Liver (tissue), 9 donors: ENCODE results near the gene MTG1. TPM values are rescaled to one million over a fixed set of nuclear protein-coding genes. Genes with fewer than 3 reads are reported as not detected.
"Not testable (repeated sequence)": the region's sequence is repeated elsewhere in the genome, so short reads cannot be mapped to it uniquely, and the experiment has no call there.

Experiments used
- DNase-seq: peaks from one replicate; pipeline ENCODE4 v3.0.0-alpha.2; 2017; ENCODE audit warnings: low spot score
- H3K27ac ChIP-seq, 2 donors: one replicate each; pipeline ENCODE4 v1.7.0; 2013; ENCODE audit warnings: inconsistent platforms in 2 of 2, low read length in 2 of 2, control low read depth in 1 of 2, low read depth in 1 of 2, mild to moderate bottlenecking in 1 of 2
- H3K27me3 ChIP-seq, 4 donors: one replicate each; pipeline versions ENCODE4 v1.6.1 to v1.7.0; 2013; ENCODE audit warnings: low read length in 3 of 4, inconsistent platforms in 1 of 4, mild to moderate bottlenecking in 1 of 4, moderate library complexity in 1 of 4; ENCODE audit not compliant: control insufficient read depth in 4 of 4, insufficient read depth in 4 of 4
- H3K36me3 ChIP-seq, 4 donors: one replicate each; pipeline versions ENCODE4 v1.6.1 to v1.7.0; 2013; ENCODE audit warnings: low read length in 3 of 4, mild to moderate bottlenecking in 3 of 4, low read depth in 1 of 4, moderate library complexity in 1 of 4; ENCODE audit not compliant: control insufficient read depth in 4 of 4, insufficient read depth in 3 of 4
- H3K4me1 ChIP-seq, 4 donors: one replicate each; pipeline versions ENCODE4 v1.6.1 to v1.7.0; 2013; ENCODE audit warnings: low read length in 3 of 4, mild to moderate bottlenecking in 3 of 4, moderate library complexity in 1 of 4; ENCODE audit not compliant: control insufficient read depth in 4 of 4, insufficient read depth in 4 of 4
- H3K4me3 ChIP-seq, 3 donors: one replicate each; pipeline versions ENCODE4 v1.6.1 to v1.7.0; 2013; ENCODE audit warnings: low read length in 3 of 3, control low read depth in 1 of 3, low read depth in 1 of 3, mild to moderate bottlenecking in 1 of 3
- H3K9ac ChIP-seq, 2 donors: one replicate each; pipeline ENCODE4 v1.7.0; 2013; ENCODE audit warnings: low read length in 2 of 2, mild to moderate bottlenecking in 2 of 2, moderate library complexity in 2 of 2, control low read depth in 1 of 2, low read depth in 1 of 2
- H3K9me3 ChIP-seq, 4 donors: one replicate each; pipeline versions ENCODE4 v1.6.1 to v1.7.0; 2013; ENCODE audit warnings: low read length in 3 of 4; ENCODE audit not compliant: control insufficient read depth in 4 of 4
- CTCF ChIP-seq: fragments of 150-350 bp; IDR thresholded peaks from 2 replicates; pipeline ENCODE4 v1.5.1; 2017; ENCODE audit warnings: improper control_type of control experiment, low read depth, low read length; ENCODE audit not compliant: missing input control
- EGR1 ChIP-seq, 2 donors: IDR thresholded peaks; 2 replicates each; pipeline ENCODE4 v1.6.1; 2016 to 2018; ENCODE audit warnings: antibody characterized with exemption in 2 of 2, low read depth in 2 of 2
- FOXA1 ChIP-seq: IDR thresholded peaks from 2 replicates; pipeline ENCODE4 v1.6.1; 2016; ENCODE audit warnings: antibody characterized with exemption
- FOXA2 ChIP-seq: IDR thresholded peaks from 2 replicates; pipeline ENCODE4 v1.6.1; 2016; ENCODE audit warnings: antibody characterized with exemption
- HNF4A ChIP-seq, 2 donors: conservative IDR thresholded peaks; 2 replicates each; pipeline ENCODE4 v1.6.1; 2016; ENCODE audit warnings: antibody characterized with exemption in 2 of 2, mild to moderate bottlenecking in 2 of 2
- HNF4G ChIP-seq: IDR thresholded peaks from 2 replicates; pipeline ENCODE4 v1.6.1; 2016; ENCODE audit warnings: antibody characterized with exemption
- NR2F2 ChIP-seq: IDR thresholded peaks from 2 replicates; pipeline ENCODE4 v1.6.1; 2016; ENCODE audit warnings: antibody characterized with exemption
- REST ChIP-seq: IDR thresholded peaks from 2 replicates; pipeline ENCODE4 v1.6.1; 2016; ENCODE audit warnings: antibody characterized with exemption, mild to moderate bottlenecking
- RXRA ChIP-seq, 2 donors: IDR thresholded peaks; 2 replicates each; pipeline ENCODE4 v1.6.1; 2017 to 2018; ENCODE audit warnings: antibody characterized with exemption in 2 of 2, mild to moderate bottlenecking in 1 of 2
- TAF1 ChIP-seq: conservative IDR thresholded peaks from 2 replicates; pipeline ENCODE4 v1.6.1; 2016; ENCODE audit warnings: antibody characterized with exemption, mild to moderate bottlenecking
- YY1 ChIP-seq: IDR thresholded peaks from 2 replicates; pipeline ENCODE4 v1.6.1; 2016; ENCODE audit warnings: antibody characterized with exemption, mild to moderate bottlenecking
- WGBS: extraction: QIAGEN DNeasy Blood & Tissue Kit; methylation state at CpG from one replicate; pipeline ENCODE4 v1.1.7; 2013; 5-methylcytosine and 5-hydroxymethylcytosine counted together
- polyA plus RNA-seq, 2 donors: library from polyadenylated mRNA; stranded (reverse) in 1 of 2; unstranded in 1 of 2; fragments of 200-250 nt in 1 of 2; fragments of >200 nt in 1 of 2; fragmentation: Nextera tagmentation in 1 of 2; extraction: Ambion mirVana in 1 of 2; gene quantifications; one replicate each; pipeline versions ENCODE4 v1.2.1 to v1.2.3, GENCODE V29; 2013 to 2015
- total RNA-seq, 2 donors: library from RNA; depleted of rRNA; stranded (reverse); fragments of >200 nt; gene quantifications; one replicate each; pipeline ENCODE4 v1.2.3, GENCODE V29; 2014
- TF ChIP-seq, protein P1 (sequence below): IDR thresholded peaks from 2 replicates; pipeline ENCODE4 v1.6.1; 2016; ENCODE audit warnings: antibody characterized with exemption
- TF ChIP-seq, protein P2 (sequence below): IDR thresholded peaks from 2 replicates; pipeline ENCODE4 v1.6.1; 2016; ENCODE audit warnings: antibody characterized with exemption
- donor health status: healthy.
- donor health status: healthy.
- donor health status: healthy.
- donor health status: healthy.
- donor health status: healthy.

Gene MTG1
- total and polyA plus RNA-seq, 4 donors = 19.4 to 70.6 (median 38.2) TPM

- no peaks in the 10 kb centered on the region for H3K9me3 ChIP-seq
- H3K36me3 ChIP-seq = peaks cover 0 to 20% (median 10%) of the 10 kb centered on the region in 4 donors
- peaks cover 3 to 16% (median 8%) of the 10 kb centered on the region in 4 donors for H3K4me1 ChIP-seq
- DNase-seq = no peak
- TF ChIP-seq RXRA (IDR thresholded peaks at IDR 0.05) = no peak
- H3K27ac ChIP-seq = no peak overlapping the region
- WGBS = 97% methylated on average over 13 of the region's 13 CpGs
- no peak overlapping the region for H3K4me3 ChIP-seq
- H3K9ac ChIP-seq = no peak overlapping the region
- H3K27me3 ChIP-seq = no peaks in the 10 kb centered on the region
These were observed 9.9 kb upstream of the MTG1 start for GRCh38 chr10:133384071-133384470.

GRCh38 chr10:133385214-133385613, 8.7 kb upstream of the MTG1 start:
- H3K27me3 ChIP-seq = no peaks in the 10 kb centered on the region
- peaks cover 0 to 9% (median under 1%) of the 10 kb centered on the region in 4 donors for H3K4me1 ChIP-seq
- no peak overlapping the region for H3K27ac ChIP-seq
- WGBS = 98% methylated on average over 2 of the region's 2 CpGs
- no peak overlapping the region for H3K4me3 ChIP-seq
- TF ChIP-seq, protein P1, sequence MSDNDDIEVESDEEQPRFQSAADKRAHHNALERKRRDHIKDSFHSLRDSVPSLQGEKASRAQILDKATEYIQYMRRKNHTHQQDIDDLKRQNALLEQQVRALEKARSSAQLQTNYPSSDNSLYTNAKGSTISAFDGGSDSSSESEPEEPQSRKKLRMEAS = no peak
- TF ChIP-seq, protein P2, sequence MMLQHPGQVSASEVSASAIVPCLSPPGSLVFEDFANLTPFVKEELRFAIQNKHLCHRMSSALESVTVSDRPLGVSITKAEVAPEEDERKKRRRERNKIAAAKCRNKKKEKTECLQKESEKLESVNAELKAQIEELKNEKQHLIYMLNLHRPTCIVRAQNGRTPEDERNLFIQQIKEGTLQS = no peak
- no peak for TF ChIP-seq TAF1
- no peak for TF ChIP-seq YY1
- TF ChIP-seq HNF4A (conservative IDR thresholded peaks at IDR 0.05) = no peak
- peaks cover 0 to 21% (median 13%) of the 10 kb centered on the region in 4 donors for H3K36me3 ChIP-seq
- no peak overlapping the region for H3K9ac ChIP-seq
- no peaks in the 10 kb centered on the region for H3K9me3 ChIP-seq
- no peak for DNase-seq

DNA sequence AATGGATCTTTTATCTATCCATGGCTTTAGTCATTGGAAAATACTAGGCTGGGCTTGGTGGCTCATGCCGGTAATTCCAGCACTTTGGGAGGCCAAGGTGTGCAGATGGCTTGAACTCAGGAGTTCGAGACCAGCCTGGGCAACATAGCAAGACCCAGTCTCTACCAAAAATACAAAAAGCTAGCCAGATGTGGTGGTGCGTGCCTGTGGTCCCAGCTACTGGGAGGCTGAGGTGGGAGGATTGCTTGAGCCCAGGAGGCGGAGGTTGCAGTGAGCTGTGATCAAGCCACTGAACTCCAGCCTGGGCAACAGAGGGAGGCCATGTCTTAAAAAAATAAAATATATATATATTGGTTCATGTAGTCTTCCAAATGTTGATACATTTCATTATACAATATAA, 7.0 kb upstream of the MTG1 start:
- not testable (repeated sequence) for H3K9ac ChIP-seq, H3K4me3 ChIP-seq, H3K4me1 ChIP-seq, H3K27ac ChIP-seq, DNase-seq, H3K9me3 ChIP-seq, H3K27me3 ChIP-seq
- peaks cover 0 to 22% (median 16%) of the 10 kb centered on the region in 4 donors for H3K36me3 ChIP-seq
- WGBS = 98% methylated on average over 4 of the region's 4 CpGs

GRCh38 chr10:133388236-133388972, 5.6 kb upstream of the MTG1 start:
- H3K27me3 ChIP-seq = no peaks in the 10 kb centered on the region
- no peak overlapping the region for H3K9ac ChIP-seq
- WGBS = 87% methylated on average over 17 of the region's 17 CpGs
- peaks cover 0 to 22% (median 15%) of the 10 kb centered on the region in 4 donors for H3K36me3 ChIP-seq
- no peaks in the 10 kb centered on the region for H3K9me3 ChIP-seq
- no peak overlapping the region for H3K27ac ChIP-seq
- peaks cover 0 to 4% (median under 1%) of the 10 kb centered on the region in 4 donors for H3K4me1 ChIP-seq
- H3K4me3 ChIP-seq = no peak overlapping the region
- no peak for DNase-seq
- TF ChIP-seq EGR1 (IDR thresholded peaks at IDR 0.05; ENCODE audit: low read depth in 2 of 2) (no peak), NR2F2 (no peak), REST (no peak), FOXA2 (no peak), TAF1 (no peak), HNF4G (no peak), FOXA1 (no peak), HNF4A (conservative IDR thresholded peaks at IDR 0.05) (no peak), RXRA (IDR thresholded peaks at IDR 0.05) (no peak), CTCF (no peak)
- TF ChIP-seq, protein P1 = no peak
